PC-9 (cell line): Measurements from ENCODE around the gene TP53BP2. TPM values are rescaled to one million over a fixed set of nuclear protein-coding genes. Genes with fewer than 3 reads are reported as not detected.
A peak's percentile ranks its signal among the peaks of the same experiment; 100 is the strongest.

Source experiments
- BruUV-seq: library from RNA; stranded (reverse); fragments of 400-500 nt; replicated peaks from 2 replicates; lab custom pipeline; 2021; lab: Mats Ljungman, UMichigan
- CTCF ChIA-PET: fragments of 300-600 bp; sonication (Branson Sonifier 250); formaldehyde crosslinking; loops from one replicate; lab custom pipeline; 2022; ENCODE audit warnings: antibody characterized with exemption; lab: Charles Lee
- POLR2A ChIA-PET: fragments of 300-600 bp; sonication (Branson Sonifier 250); formaldehyde crosslinking; loops from one replicate; lab custom pipeline; 2022; ENCODE audit warnings: antibody characterized with exemption; ENCODE audit not compliant: unreplicated experiment; lab: Charles Lee
- DNase-seq, 2 experiments: peaks; one replicate each; pipeline versions ENCODE4 v3.0.0 to v3.0.0-alpha.2; 2015 to 2022; ENCODE audit warnings: mixed read lengths in 1 of 2
- H2AFZ ChIP-seq: fragments of 200-600 bp; sonication (generic); 2 replicates; pipeline ENCODE4 v1.8.1; 2017; ENCODE audit warnings: antibody characterized with exemption
- H3F3A ChIP-seq: fragments of 200-600 bp; sonication (generic); 2 replicates; pipeline ENCODE4 v1.8.1; 2017; ENCODE audit warnings: antibody characterized with exemption, mild to moderate bottlenecking, low read depth; ENCODE audit not compliant: insufficient read depth
- H3K27ac ChIP-seq: fragments of 200-600 bp; sonication (generic); 2 replicates; pipeline ENCODE4 v1.6.1; 2016; ENCODE audit warnings: mixed run types
- H3K27me3 ChIP-seq: fragments of 200-600 bp; sonication (generic); 2 replicates; pipeline ENCODE4 v1.6.1; 2016; ENCODE audit warnings: low read depth, mixed run types; ENCODE audit not compliant: insufficient read depth
- H3K36me3 ChIP-seq: fragments of 200-600 bp; sonication (generic); 2 replicates; pipeline ENCODE4 v1.6.1; 2016; ENCODE audit warnings: low read depth, mixed run types
- H3K4me1 ChIP-seq: fragments of 200-600 bp; sonication (generic); replicated peaks from 2 replicates; pipeline ENCODE4 v1.6.1; 2016; ENCODE audit warnings: mixed run types; ENCODE audit not compliant: insufficient read depth
- H3K4me2 ChIP-seq: fragments of 200-600 bp; sonication (generic); 2 replicates; pipeline ENCODE4 v1.6.1; 2017; ENCODE audit warnings: mixed run types
- H3K4me3 ChIP-seq: fragments of 200-600 bp; sonication (generic); 2 replicates; pipeline ENCODE4 v1.6.1; 2016; ENCODE audit warnings: mixed run types
- H3K79me2 ChIP-seq: fragments of 200-600 bp; sonication (generic); 2 replicates; pipeline ENCODE4 v1.6.1; 2017; ENCODE audit warnings: low read depth, mixed run types
- H3K9me2 ChIP-seq: fragments of 200-600 bp; sonication (generic); 2 replicates; pipeline ENCODE4 v1.8.1; 2017; ENCODE audit warnings: mild to moderate bottlenecking; ENCODE audit not compliant: insufficient read depth
- H3K9me3 ChIP-seq: fragments of 200-600 bp; sonication (generic); 2 replicates; pipeline ENCODE4 v1.8.1; 2016; ENCODE audit warnings: low read depth; ENCODE audit not compliant: insufficient read depth
- H4K20me1 ChIP-seq: fragments of 200-600 bp; sonication (generic); 2 replicates; pipeline ENCODE4 v1.8.1; 2017; ENCODE audit not compliant: insufficient read depth
- CTCF ChIP-seq: fragments of 200-600 bp; sonication (generic); conservative IDR thresholded peaks from 2 replicates; pipeline ENCODE4 v1.6.1; 2017; ENCODE audit warnings: mixed run types, antibody characterized with exemption, mild to moderate bottlenecking, moderate library complexity
- EZH2 ChIP-seq: fragments of 200-600 bp; sonication (generic); IDR thresholded peaks from 2 replicates; pipeline ENCODE4 v1.8.0; 2017; ENCODE audit warnings: antibody characterized with exemption, low read depth
- intact Hi-C: fragments of 100-400 bp; cut with micrococcal nuclease; formaldehyde crosslinking; loops from one replicate; pipeline ENCODE4 v1.10.0; 2022; ENCODE audit not compliant: unreplicated experiment
- total RNA-seq: library from RNA; stranded (reverse); gene quantifications from 2 replicates; pipeline ENCODE4 v1.2.3, GENCODE V29; 2021

The TP53BP2 gene
- total RNA-seq, 1 experiment from 2014 or later = 63.1 TPM

DNA sequence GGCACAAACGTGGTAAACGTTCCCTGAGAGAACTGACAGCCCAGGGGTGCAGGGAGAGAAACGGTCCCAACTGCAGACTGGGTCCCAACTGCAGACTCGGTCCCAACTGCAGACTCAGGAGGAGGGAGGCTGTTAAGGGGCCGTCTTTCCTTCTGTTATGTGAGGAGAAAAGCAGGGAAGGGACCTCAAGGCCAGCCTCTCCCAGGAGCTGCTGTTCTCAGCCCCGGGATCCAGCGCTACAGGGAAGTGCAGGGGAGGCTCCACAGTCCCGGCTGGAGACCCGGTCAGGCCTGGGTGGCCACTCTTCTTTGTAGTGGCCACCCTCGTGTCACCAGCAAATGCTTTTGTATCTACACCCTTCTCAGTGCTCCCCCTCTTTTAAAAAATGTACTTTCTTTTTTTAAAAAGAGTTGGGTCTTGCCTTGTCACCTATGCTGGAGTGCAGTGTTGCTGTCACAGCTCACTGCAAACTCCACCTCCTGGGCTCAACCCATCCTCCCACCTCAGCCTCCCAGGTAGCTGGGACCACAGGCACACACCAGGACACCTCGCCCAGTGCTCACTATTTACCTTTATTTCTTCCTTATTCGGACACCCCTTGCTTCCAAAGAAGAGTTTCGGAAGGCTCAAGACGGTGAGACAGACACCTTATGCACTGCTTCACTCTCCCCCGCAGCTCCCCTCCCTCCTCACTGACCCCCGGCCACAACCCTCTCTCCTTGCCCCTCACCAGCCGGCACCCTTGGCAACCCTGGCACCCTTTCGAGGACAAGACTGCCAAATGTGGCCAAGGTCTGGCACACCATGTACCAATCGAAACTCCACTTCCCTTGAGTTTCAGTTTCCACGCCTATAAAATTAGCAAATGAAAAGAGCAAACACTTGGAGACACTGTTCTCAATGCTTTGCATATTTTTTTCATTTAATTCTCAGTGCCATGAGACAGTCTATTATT, 111.6 kb downstream of the TP53BP2 start:
- H3K27ac ChIP-seq = 0 out of 2 replicates have a peak overlapping the region, but pooled peaks have one; percentile 12
- no peak overlapping the region for H2AFZ ChIP-seq
- DNase-seq = no peak
- H3K9me2 ChIP-seq = no peaks in the 10 kb centered on the region
- no peaks in the 10 kb centered on the region for H3K9me3 ChIP-seq
- H3K36me3 ChIP-seq = peaks cover 33% of the 10 kb centered on the region; the same call in 1 of the 2 replicates
- peaks cover 32% of the 10 kb centered on the region for H4K20me1 ChIP-seq
- peaks cover 60% of the 10 kb centered on the region; the same call in 1 of the 2 replicates for H3F3A ChIP-seq
- TF ChIP-seq CTCF = no peak
- no peak for TF ChIP-seq EZH2
- H3K4me2 ChIP-seq = no peak overlapping the region
- BruUV-seq = no TSS peak
- peaks cover 47% of the 10 kb centered on the region for H3K4me1 ChIP-seq
- ChIA-PET POLR2A (interaction anchor here (0.5 kb wide), 1 partner anchor 22 kb away, joined by 4 read pairs; the partner anchor contains the start of gene CAPN2), CTCF (interaction anchor here (0.7 kb wide), 1 partner anchor 108 kb away, joined by 3 read pairs; no protein-coding TSS in a partner anchor)
- intact Hi-C loops = no loop called here
- H3K27me3 ChIP-seq = no peaks in the 10 kb centered on the region
- H3K79me2 ChIP-seq = peaks cover 95% of the 10 kb centered on the region
- no peak overlapping the region for H3K4me3 ChIP-seq

GRCh38 chr1:223732993-223733798, 112.6 kb downstream of the TP53BP2 start:
- Histone ChIP-seq H3K27ac (0 out of 2 replicates have a peak overlapping the region, but pooled peaks have one; percentile 12), H3K4me1 (peaks cover 37% of the 10 kb centered on the region), H3K79me2 (peaks cover 95% of the 10 kb centered on the region), H4K20me1 (peaks cover 36% of the 10 kb centered on the region), H3K4me3 (no peak overlapping the region), H3K9me2 (no peaks in the 10 kb centered on the region), H3K4me2 (no peak overlapping the region), H2AFZ (no peak overlapping the region), H3K9me3 (no peaks in the 10 kb centered on the region), H3K27me3 (no peaks in the 10 kb centered on the region), H3F3A (peaks cover 50% of the 10 kb centered on the region; the same call in 1 of the 2 replicates), H3K36me3 (peaks cover 35% of the 10 kb centered on the region; the same call in 1 of the 2 replicates)
- no peak for TF ChIP-seq EZH2
- no peak for TF ChIP-seq CTCF
- ChIA-PET CTCF (interaction anchor here (0.7 kb wide), 1 partner anchor 109 kb away, joined by 3 read pairs; no protein-coding TSS in a partner anchor), POLR2A (interaction anchor here (0.6 kb wide), 1 partner anchor 32 kb away, joined by 13 read pairs; no protein-coding TSS in a partner anchor)
- no peak for DNase-seq
- intact Hi-C loops = no loop called here
- no TSS peak for BruUV-seq
